Measurements from ENCODE around the gene CORO7.
A peak's percentile ranks its signal among the peaks of the same experiment; 100 is the strongest.

Gene CORO7

GRCh38 chr16:4322121-4323052 lies 94.0 kb downstream of the CORO7 start:
- DNase-seq (ENCODE audit: low read depth in 2 of 2) = no peak

GRCh38 chr16:4321286-4322120 lies 94.9 kb downstream of the CORO7 start:
- no peak for DNase-seq (ENCODE audit: low read depth in 2 of 2)

GRCh38 chr16:4320571-4321137 lies 95.7 kb downstream of the CORO7 start:
- DNase-seq (ENCODE audit: low read depth in 2 of 2) = no peak

GRCh38 chr16:4319454-4320421 lies 96.7 kb downstream of the CORO7 start:
- peak in 1 of 2 donors; percentile 41 for DNase-seq (ENCODE audit: low read depth in 2 of 2)

GRCh38 chr16:4318967-4319366 lies 97.4 kb downstream of the CORO7 start:
- no peak for DNase-seq (ENCODE audit: low read depth in 2 of 2)

GRCh38 chr16:4318451-4318910 lies 97.9 kb downstream of the CORO7 start:
- no peak for DNase-seq (ENCODE audit: low read depth in 2 of 2)

- DNase-seq (ENCODE audit: low read depth in 2 of 2) = no peak
Measured at GRCh38 chr16:4317532-4318450, 98.6 kb downstream of the CORO7 start.

- no peak for DNase-seq (ENCODE audit: low read depth in 2 of 2)
Measured at GRCh38 chr16:4316864-4317531, 99.4 kb downstream of the CORO7 start.

GRCh38 chr16:4316108-4316863 lies 100.1 kb downstream of the CORO7 start:
- DNase-seq (ENCODE audit: low read depth in 2 of 2) = no peak

GRCh38 chr16:4315186-4316107 lies 100.9 kb downstream of the CORO7 start, which contains the start of gene GLIS2:
TSS of gene GLIS2 (plus strand) at chr16:4316067. CDS start at chr16:4332281, 16,214 bp downstream.
- peak in 1 of 2 donors; percentile 21 for DNase-seq (ENCODE audit: low read depth in 2 of 2)

- DNase-seq (ENCODE audit: low read depth in 2 of 2) = no peak
Measured at GRCh38 chr16:4314532-4315185, 101.7 kb downstream of the CORO7 start.

- no peak for DNase-seq (ENCODE audit: low read depth in 2 of 2)
Measured at GRCh38 chr16:4313563-4314531, 102.5 kb downstream of the CORO7 start.

GRCh38 chr16:4309833-4310266 lies 106.5 kb downstream of the CORO7 start:
- DNase-seq (ENCODE audit: low read depth in 2 of 2) = no peak

- no peak for DNase-seq (ENCODE audit: low read depth in 2 of 2)
Measured at GRCh38 chr16:4309102-4309832, 107.1 kb downstream of the CORO7 start.

Measured in stimulated activated CD4-positive, alpha-beta T cell treated with anti-CD3 and anti-CD28 coated beads, Interleukin-1b, Interleukin-23, amount 100 ng/mL, for 4 hours (primary cell).